Measurements from ENCODE around the gene METTL14.

DNA sequence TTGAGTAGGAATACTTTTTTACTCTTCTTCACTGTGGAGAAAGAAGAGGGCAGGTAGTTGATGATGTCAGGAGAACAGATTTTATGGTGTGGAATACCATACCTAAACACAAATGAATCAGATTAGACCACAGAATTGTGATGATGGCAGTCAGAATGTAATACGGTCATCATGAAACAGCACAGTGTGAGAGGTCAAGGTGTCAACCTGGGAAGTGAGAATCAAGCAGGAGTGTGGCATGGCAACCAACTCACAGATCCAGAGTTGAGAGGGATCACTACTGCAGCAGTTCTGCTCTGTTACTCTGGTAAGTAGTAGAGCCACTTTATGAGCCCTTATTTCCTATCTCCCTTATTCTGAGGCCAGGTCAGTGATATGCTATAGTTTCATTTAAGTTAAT, 27.7 kb downstream of the METTL14 start:
- TF ChIP-seq CTCF (IDR thresholded peaks at IDR 0.05) (no peak), EP300 (IDR thresholded peaks at IDR 0.05) (no peak), POLR2A (IDR thresholded peaks at IDR 0.05) (no peak)
